ENCODE measurements around the gene SMAP2.
"Not testable (repeated sequence)": the region's sequence is repeated elsewhere in the genome, so short reads cannot be mapped to it uniquely, and the experiment has no call there.

SMAP2 gene

DNA sequence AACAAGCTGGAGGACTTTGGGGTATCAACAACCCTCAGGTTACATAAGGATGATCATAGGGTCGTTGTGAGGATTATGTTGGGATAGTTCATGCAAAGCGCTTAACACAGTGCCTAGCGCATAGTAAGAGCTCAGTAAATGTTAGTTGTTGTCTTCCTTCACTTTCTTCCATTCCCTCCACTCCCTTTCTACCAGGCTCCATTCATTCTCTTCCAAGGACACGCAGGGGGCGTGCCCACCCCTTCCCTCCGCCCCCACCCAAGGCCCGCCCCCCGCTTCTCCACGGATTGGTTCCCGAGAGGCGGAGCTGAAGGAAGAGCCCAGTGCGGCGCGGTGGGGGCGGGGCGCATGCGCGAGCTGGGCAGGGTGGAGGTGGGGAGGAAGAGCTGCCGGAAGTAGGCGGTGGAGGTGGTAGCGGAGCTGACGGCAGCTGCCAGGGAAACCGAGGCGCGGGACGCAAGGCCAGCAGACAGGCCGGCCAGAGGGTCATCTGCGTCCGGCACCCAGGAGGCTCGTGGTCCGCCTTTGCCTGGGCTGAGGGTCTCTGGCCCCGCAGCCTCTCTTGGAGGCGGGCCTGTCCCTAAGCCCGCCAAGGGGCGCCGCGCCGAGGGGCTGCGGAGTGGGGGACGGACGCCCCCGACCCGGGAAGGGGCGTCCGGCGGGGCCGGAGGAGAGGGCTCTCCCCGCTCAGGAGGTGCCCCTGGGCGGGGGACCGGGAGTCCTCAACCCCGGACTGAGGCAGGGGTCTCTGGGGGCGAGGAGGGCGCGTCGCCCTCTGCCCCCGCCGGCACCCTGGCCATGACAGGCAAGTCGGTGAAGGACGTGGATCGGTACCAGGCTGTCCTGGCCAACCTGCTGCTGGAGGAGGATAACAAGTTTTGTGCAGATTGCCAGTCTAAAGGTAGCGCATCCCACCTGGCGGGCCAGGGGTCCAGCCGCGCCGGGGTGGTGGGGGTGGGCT lies at the start of gene SMAP2:
Gene SMAP2, plus strand, starts transcription at position 405 of the 961 bp plus-strand sequence. Its CDS starts 394 bp downstream, at position 799.
- peak; percentile 87 to 93 (median 90) for DNase-seq (ENCODE audit: low read depth in 3 of 3, low spot score in 1 of 3)

DNA sequence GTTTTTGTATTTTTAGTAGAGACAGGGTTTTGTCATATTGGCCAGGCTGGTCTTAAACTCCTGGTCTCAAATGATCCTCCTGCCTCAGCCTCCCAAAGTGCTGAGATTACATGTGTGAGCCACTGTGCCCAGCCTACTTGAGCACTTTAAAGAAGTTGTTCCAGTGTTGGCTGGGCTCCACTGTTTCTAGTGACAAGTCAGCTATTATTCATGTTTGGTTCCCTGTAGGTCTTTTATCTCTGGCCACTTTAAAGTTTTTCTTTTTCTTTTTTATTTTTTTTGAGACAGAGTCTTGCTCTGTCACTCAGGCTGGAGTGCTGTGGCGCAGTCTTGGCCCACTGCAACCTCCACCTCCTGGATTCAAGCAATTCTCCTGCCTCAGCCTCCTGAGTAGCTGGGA lies 42.1 kb upstream of the SMAP2 start:
- not testable (repeated sequence) for DNase-seq (ENCODE audit: low read depth in 3 of 3, low spot score in 1 of 3)

DNA sequence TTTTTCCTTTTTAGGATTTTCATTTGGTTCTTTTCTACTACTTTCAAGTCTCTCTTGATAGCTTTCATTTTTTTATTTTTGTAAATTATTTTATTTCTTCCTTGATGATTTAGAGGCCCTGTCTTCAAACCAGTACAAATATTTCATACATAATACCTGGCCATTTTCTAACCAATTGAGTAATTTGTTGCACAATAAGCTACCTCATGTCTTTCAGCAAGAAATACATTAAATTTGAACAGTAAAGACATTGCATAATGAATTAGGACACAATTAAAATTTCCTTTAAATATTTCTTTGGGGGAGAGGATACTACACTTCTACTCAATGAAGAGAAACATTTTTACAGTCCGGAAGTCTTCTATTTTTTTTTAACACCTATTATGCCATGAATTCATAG lies 40.8 kb upstream of the SMAP2 start:
- no peak for DNase-seq (ENCODE audit: low read depth in 3 of 3, low spot score in 1 of 3)

DNA sequence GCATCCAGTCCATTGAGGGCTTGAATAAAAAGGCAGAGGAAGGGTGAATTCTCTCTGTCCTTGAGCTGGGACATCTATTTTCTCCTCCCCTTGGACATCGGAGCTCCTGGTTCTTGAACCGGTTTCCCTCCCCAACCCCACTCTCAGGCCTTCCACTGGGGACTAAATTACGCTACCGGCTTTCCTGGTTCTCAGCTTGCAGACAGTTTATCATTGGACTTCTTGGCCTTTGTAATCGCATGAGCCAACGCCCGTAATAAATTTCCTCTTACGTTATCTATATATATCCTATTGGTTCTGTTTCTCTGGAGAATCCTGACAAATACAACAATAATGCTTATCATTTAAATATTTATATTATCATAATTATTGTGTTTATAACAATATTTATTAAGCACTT lies 36.1 kb upstream of the SMAP2 start:
- no peak for DNase-seq (ENCODE audit: low read depth in 3 of 3, low spot score in 1 of 3)

DNA sequence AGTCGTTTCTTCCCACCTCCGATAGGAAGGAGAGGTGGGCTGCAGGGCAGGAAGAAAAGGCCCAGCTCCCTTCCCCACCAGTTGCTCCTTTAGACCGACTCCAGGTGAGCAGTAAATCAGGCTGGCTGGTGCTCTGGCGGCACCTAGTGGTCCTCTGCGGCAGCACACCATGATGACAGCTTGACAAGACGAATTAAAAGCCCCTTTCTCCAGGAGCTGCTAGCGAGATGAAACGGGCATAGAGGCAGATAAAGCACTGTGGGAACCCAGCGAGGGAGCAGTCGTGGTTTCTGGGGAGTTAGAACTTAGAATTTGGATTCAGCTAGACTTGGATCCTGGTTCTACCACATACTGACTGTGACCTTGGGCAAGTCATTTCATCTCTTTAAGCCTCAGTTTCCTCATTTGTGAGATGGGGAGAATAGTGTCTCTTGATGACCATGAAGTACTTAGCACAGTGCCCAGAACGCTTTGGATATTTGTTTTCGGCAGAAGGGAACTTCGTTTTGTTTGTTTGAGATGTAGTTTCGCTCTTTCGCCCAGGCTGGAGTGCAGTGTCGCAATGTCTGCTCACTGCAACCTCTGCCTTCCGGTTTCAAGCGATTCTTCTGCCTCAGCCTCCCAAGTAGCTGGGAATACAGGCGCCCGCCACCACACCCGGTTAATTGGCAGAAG lies 34.6 kb upstream of the SMAP2 start:
- DNase-seq (ENCODE audit: low read depth in 3 of 3, low spot score in 1 of 3), result peak; percentile 69 to 88 (median 85)

DNA sequence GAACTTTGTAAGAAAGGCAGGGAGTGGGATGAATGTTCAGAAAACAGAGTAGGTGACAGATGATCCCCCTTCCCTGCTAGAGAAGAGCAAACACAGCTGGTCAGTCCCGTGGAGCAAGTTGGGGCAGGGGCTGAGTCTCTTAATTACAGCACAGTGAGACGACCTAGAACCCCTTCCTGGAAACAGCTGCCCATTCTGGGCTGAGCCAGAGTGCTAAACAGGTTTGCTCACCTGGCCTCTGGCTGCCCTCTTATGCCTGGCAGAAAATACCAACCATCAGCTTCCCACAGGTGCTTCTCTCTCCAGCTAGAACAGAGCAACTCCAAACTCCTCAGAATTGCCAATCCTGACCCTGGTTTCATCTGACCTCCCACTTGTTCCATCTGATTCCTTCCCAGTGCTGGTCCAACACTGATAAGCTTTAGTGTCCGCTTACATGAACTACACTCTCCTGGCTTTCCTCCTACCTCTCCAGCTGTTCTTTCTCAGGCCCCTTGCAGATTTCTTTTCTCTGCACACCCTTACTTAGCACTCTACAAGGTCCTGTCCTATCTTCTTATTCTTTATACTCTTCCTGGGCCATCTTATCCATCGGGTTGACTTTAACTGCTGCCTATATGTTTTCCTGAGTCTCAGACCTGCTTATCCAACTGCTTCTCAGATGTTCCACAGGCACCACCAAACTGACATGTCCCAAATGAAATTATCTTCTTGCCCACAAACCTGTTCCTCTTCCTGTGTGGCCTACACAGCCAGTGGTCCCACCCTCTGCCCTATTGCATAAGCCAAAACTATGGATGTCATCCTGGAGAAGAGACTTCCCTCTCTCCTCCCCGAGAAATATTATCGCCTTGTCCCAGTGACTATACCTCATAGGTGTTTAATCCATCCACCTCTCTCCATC lies 33.9 kb upstream of the SMAP2 start:
- DNase-seq (ENCODE audit: low read depth in 3 of 3, low spot score in 1 of 3), result no peak

DNA sequence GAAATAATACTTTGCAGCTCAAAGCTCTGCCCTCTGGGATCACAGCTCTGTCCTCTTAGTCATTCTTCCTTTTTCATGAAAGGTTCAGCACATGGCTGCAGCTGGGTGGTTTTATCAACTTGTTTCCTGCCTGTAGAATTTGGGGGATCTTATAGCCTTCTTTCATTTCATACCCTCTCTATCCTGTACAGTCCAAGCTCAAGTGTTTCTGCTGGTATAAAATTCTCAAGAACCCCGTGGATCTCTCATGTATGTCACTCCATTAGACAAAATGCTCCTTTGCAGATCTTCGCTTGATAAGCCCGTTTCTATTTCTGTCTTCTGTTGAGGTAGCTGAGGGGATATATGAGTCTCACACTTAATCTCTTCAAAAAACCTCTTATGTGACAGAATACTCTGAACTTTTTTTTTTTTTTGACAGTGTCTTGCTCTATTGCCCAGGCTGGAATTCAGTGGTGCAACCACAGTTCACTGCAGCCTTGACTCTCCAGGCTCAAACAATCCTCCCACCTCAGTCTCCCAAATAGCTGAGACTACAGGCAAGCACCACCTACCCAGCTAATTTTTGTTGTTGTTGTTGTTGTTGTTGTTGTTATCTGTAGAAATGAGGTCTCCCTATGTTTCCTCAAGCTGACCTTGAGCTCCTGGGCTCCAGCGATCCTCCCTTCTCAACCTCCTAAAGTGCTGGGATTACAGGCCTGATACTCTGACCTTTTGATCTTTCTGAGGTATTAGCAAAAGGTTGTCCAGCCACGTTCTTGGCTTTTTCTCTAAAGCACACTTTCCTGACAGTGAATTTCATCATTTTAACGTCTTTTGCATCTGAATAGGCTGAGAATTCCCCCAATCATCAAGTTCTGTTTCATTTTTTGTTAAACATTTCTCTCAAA lies 31.8 kb upstream of the SMAP2 start:
- no peak for DNase-seq (ENCODE audit: low read depth in 3 of 3, low spot score in 1 of 3)

DNA sequence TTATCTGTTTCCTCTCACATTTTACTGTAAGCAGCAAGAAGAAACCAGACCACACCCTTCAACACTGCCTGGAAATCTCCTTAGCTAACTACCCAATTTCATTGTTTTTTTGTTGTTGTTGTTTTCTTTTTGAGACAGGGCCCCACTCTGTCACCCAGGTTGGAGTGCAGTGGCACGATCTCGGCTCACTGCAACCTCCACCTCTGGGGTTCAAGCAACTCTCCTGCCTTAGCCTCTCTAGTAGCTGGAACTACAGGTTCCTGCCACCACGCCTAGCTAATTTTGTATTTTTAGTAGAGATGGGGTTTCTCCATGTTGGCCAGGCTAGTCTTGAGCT lies 31.2 kb upstream of the SMAP2 start:
- not testable (repeated sequence) for DNase-seq (ENCODE audit: low read depth in 3 of 3, low spot score in 1 of 3)

DNA sequence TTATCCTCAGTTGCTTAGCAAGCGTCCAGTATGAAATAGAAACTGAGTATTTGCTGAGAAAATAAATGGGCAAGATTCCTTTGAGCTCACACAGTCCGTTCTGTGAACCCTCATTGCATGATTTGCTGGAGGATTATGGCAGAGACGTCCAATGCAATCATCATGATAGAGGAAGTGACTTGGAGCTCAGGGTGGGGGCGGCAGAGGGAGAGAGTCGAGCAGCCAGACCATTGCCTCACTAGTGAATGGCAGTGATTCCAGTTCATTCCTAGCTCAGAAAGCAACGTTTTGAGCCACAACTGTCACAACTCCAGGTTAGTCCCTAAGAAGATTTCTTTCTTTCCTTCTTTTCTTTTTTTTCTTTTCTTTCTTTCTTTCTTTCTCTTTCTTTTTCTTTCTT lies 28.9 kb upstream of the SMAP2 start:
- no peak for DNase-seq (ENCODE audit: low read depth in 3 of 3, low spot score in 1 of 3)

DNA sequence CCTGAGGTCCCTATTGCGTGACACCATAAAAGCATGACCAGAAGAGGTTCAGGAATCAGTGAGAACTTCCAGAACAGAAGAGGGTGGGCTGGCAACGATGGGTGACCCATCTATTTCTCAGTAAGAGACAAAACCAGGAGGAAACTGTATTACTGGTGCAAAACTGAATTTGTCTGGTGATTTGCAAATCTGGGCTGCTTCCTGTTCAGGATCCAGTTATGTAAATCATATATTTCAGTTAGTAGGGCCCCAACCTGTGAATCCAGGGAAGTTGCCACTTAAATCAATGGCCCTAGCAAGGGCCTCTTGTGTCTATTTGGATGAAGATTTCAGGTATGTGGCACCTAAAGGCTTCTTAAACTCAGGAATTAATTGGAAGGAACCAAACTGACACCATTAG lies 23.1 kb upstream of the SMAP2 start:
- DNase-seq (ENCODE audit: low read depth in 3 of 3, low spot score in 1 of 3), result no peak

DNA sequence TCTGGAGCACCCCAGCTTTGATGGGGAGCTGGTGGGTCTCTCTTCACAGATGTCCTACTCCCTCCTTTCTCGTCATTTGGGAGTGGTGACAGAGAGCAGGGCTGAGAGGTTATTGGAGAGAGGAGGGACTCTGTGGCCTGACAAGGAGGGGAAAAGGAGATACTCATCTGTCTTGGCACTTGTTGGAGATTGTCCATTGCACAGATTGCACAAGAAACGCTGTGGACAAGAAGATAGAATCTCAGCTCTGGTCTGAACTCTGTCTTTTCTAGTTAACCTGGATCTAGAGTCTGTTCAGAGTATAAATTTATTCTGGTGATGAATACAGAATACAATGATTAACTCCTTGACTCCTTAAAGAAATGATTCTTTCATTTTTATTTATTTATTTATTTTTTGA lies 22.4 kb upstream of the SMAP2 start:
- no peak for DNase-seq (ENCODE audit: low read depth in 3 of 3, low spot score in 1 of 3)

DNA sequence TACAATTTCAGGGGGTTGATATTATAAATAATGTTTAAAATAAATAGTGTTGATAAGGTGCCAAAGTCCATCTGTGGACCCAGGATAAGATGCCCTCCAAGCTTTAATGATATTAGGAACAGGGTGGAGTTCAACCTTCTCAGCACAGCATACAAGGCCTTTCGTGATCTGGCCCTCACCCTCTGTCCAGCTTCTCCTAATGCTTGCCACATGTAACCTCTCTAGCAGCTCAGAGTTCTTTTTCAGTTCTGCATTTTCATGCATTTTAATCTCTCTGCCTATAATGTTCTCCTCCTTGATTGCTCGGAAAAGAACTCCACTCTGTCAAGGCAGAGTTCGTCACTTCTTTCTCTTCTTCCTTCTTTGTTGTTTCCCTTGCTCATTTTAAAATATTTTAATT lies 21.4 kb upstream of the SMAP2 start:
- DNase-seq (ENCODE audit: low read depth in 3 of 3, low spot score in 1 of 3), result no peak

DNA sequence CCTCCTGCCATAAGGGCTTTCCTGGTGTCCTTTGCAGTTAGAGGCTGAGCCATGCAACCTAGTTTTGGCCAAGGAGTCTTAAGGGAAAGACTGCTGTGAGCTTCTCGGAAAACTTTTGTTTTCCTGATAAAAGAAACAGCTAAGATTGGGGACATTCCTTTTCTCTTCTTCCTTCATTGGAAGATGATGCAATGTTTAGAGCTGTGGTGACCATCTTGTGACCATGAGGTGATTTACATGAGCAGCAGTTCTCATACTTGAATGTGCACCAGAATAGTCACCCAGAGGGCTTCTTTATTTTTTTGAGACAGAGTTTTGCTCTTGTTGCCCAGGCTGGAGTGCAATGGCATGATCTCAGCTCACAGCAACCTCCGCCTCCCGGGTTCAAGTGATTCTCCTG lies 20.4 kb upstream of the SMAP2 start:
- no peak for DNase-seq (ENCODE audit: low read depth in 3 of 3, low spot score in 1 of 3)

DNA sequence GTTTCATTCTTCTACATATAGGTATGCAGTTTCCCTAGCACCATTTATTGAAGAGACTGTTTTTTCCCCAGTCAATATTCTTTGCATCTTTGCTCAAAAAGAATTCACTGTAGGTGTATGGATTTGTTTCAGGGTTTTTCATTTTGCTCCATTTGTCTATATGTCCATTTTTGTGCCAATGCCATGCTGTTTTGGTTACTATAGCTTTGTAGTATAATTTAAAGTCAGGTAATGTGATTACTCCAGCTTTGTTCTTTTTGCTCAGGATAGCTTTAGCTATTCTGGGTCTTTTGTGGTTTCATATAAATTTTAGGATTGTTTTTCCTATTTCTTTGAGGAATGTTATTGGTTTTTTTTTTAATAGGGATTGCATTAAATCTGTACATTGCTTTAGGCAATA lies 15.9 kb upstream of the SMAP2 start:
- DNase-seq (ENCODE audit: low read depth in 3 of 3, low spot score in 1 of 3), result no peak

DNA sequence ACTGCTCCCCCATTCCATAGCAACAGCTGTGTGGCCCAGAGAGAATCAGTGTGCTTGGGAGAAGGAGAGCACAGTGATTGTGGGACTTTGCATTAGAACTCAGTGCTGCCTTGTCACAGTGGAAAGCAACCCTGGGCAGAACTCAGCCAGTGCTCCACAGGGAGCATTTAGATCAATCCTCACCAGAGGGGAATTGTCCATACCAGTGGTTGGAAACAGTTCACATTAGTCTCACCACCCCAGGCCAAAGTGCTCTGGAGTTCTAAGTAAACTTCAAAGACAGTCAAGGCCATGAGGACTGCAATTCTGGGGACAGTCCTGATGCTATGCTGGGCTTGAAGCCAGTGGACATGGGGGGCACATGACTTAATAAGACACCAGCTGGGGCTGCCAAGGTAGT lies 12.9 kb upstream of the SMAP2 start:
- no peak for DNase-seq (ENCODE audit: low read depth in 3 of 3, low spot score in 1 of 3)

DNA sequence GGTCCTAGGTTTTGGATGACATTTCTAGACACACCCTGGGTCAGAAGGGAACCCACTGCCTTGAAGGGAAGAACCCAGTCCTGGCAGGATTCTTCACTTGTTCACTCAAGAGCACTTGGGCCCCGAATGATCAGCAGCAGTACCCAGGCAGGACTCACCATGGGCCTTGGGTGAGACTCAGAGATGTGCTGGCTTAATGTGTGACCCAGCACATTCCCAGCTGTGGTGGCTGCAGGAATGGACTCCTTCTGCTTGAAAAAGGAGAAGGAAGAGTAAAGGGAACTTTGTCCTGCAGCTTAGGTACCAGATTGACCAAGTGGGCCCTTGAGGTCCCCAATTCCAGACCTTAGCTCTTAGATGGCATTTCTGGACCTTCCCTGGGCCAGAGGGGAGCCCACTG lies 12.3 kb upstream of the SMAP2 start:
- DNase-seq (ENCODE audit: low read depth in 3 of 3, low spot score in 1 of 3), result no peak

DNA sequence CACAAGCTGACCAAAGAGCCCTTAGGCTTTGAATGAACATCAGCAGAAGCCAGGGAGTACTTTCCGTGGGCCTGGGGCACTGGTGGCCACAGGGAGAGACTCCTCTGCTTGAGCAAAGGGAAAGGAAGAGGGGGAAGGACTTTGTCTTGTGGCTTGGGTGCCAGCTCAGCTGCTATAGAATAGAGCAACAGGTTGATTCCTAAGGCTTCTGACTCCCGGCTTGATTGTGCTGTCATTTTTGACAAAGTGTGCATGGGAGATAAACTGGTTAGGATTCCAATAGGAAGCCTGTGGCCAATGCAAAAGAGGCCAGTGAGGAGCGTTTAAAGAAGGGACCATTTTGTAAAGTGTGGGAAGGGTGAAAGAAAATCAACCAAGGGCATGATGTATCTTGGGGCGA lies 11.9 kb upstream of the SMAP2 start:
- no peak for DNase-seq (ENCODE audit: low read depth in 3 of 3, low spot score in 1 of 3)

DNA sequence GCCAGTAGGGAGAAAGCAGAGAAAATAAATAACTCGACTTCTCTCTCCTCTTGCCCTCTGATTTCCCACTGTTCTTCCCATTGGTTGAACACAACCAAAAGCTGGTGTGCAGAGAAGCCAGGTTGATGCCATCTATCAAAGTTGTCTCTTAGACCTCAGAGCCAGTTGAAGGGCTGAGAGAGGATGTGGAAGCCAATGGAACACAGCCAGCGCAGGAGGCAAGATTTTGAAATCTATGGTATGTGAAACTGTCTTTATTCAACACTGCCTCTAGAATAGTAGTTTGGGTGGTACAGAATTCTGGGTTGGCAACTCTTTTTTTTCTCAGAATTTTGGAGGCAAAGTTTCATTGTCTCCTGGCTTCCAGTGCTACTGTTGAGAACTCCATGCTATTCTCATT lies 11.3 kb upstream of the SMAP2 start:
- DNase-seq (ENCODE audit: low read depth in 3 of 3, low spot score in 1 of 3), result no peak

DNA sequence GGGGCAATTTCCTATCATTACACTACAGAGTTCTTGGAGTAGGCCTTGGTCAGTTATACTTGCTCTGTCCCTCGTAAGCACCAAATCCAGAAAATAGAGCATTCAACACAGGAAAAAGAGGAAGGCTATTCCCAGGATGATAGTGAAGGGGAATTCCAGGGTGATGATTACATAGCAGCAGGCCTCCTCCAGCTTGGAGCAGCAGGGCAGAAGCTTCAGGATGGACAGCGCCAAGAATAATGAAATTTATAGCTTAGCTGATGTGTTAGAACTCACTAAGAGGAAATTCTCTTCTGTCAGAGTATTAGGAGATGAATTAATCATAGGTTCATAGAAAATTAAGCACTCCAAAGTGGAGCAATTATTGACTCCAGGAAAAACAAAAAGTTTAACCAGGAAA lies 10.8 kb upstream of the SMAP2 start:
- no peak for DNase-seq (ENCODE audit: low read depth in 3 of 3, low spot score in 1 of 3)

DNA sequence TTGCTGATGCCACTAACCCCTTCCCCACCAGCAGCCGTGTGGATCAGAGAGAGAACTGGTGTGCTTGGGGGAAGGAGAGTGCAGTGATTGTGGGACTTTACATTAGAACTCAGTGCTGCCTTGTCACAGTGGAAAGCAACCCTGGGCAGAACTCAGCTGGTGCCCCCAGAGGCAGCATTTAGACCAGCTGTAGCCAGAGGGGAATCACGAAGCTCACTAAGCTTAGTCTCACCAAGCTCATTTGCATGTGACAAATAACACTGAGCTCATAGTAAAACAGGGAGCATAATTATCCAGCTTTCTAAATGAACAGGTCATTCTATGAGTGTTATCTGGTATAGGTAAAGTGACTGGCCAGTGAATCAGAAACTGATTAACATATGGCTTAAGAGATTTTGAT lies 9.8 kb upstream of the SMAP2 start:
- DNase-seq (ENCODE audit: low read depth in 3 of 3, low spot score in 1 of 3), result no peak

Measured in stimulated activated CD4-positive, alpha-beta T cell treated with anti-CD3 and anti-CD28 coated beads, TNF-alpha, amount 100 ng/mL, for 1 hour (primary cell).